ENCODE measurements around the gene RAD54L.
A peak's percentile ranks its signal among the peaks of the same experiment; 100 is the strongest.
"Not testable (repeated sequence)": the region's sequence is repeated elsewhere in the genome, so short reads cannot be mapped to it uniquely, and the experiment has no call there.

The RAD54L gene

GRCh38 chr1:46247436-46248121 is at the start of gene RAD54L:
RAD54L (plus strand) TSS chr1:46247763; CDS start chr1:46248406, 643 bp downstream.
- DNase-seq (ENCODE audit: low read depth in 3 of 3) = peak; percentile 86 to 96 (median 94)

GRCh38 chr1:46197964-46198811 is 49.4 kb upstream of the RAD54L start, which contains the start of gene POMGNT1:
POMGNT1 (minus strand) TSS chr1:46198434; CDS start chr1:46197821, 613 bp downstream.
- DNase-seq (ENCODE audit: low read depth in 3 of 3) = peak; percentile 46 to 60 (median 57)

GRCh38 chr1:46199233-46199749 is 48.3 kb upstream of the RAD54L start:
- no peak for DNase-seq (ENCODE audit: low read depth in 3 of 3)

GRCh38 chr1:46203738-46204405 is 43.7 kb upstream of the RAD54L start:
- no peak for DNase-seq (ENCODE audit: low read depth in 3 of 3)

- no peak for DNase-seq (ENCODE audit: low read depth in 3 of 3)
Measured at GRCh38 chr1:46204406-46204742, 43.2 kb upstream of the RAD54L start.

- DNase-seq (ENCODE audit: low read depth in 3 of 3) = no peak
Measured at GRCh38 chr1:46205141-46205540, 42.4 kb upstream of the RAD54L start.

- DNase-seq (ENCODE audit: low read depth in 3 of 3) = no peak
Measured at GRCh38 chr1:46205791-46206190, 41.8 kb upstream of the RAD54L start.

- DNase-seq (ENCODE audit: low read depth in 3 of 3) = no peak
Measured at GRCh38 chr1:46206399-46206798, 41.2 kb upstream of the RAD54L start.

GRCh38 chr1:46210561-46210960 is 37.0 kb upstream of the RAD54L start:
- DNase-seq (ENCODE audit: low read depth in 3 of 3) = no peak

GRCh38 chr1:46211051-46211450 is 36.5 kb upstream of the RAD54L start:
- no peak for DNase-seq (ENCODE audit: low read depth in 3 of 3)

GRCh38 chr1:46215504-46215903 is 32.1 kb upstream of the RAD54L start:
- no peak for DNase-seq (ENCODE audit: low read depth in 3 of 3)

GRCh38 chr1:46218443-46218842 is 29.1 kb upstream of the RAD54L start:
- no peak for DNase-seq (ENCODE audit: low read depth in 3 of 3)

- no peak for DNase-seq (ENCODE audit: low read depth in 3 of 3)
Measured at GRCh38 chr1:46219551-46220520, 27.7 kb upstream of the RAD54L start.

GRCh38 chr1:46220808-46221207 is 26.8 kb upstream of the RAD54L start:
- DNase-seq (ENCODE audit: low read depth in 3 of 3) = no peak

- no peak for DNase-seq (ENCODE audit: low read depth in 3 of 3)
Measured at GRCh38 chr1:46221749-46222148, 25.8 kb upstream of the RAD54L start.

GRCh38 chr1:46223055-46223454 is 24.5 kb upstream of the RAD54L start:
- not testable (repeated sequence) for DNase-seq (ENCODE audit: low read depth in 3 of 3)

GRCh38 chr1:46223472-46223943 is 24.1 kb upstream of the RAD54L start:
- DNase-seq (ENCODE audit: low read depth in 3 of 3) = peak; percentile 18 to 51 (median 19)

GRCh38 chr1:46224966-46225365 is 22.6 kb upstream of the RAD54L start:
- DNase-seq (ENCODE audit: low read depth in 3 of 3) = no peak

GRCh38 chr1:46231231-46231630 is 16.3 kb upstream of the RAD54L start:
- not testable (repeated sequence) for DNase-seq (ENCODE audit: low read depth in 3 of 3)

GRCh38 chr1:46236882-46237281 is 10.7 kb upstream of the RAD54L start:
- no peak for DNase-seq (ENCODE audit: low read depth in 3 of 3)

GRCh38 chr1:46238865-46239264 is 8.7 kb upstream of the RAD54L start:
- not testable (repeated sequence) for DNase-seq (ENCODE audit: low read depth in 3 of 3)

Data from stimulated activated CD4-positive, alpha-beta T cell treated with anti-CD3 and anti-CD28 coated beads, TNF-alpha, amount 100 ng/mL, for 4 hours (primary cell).